AG09309 (cell line): ENCODE measurements around the gene MANBA.

Experiments
- DNase-seq: peaks from one replicate; pipeline ENCODE4 v3.0.0-alpha.2; 2010; ENCODE audit warnings: low read depth
- H3K4me3 ChIP-seq: 2 replicates; pipeline ENCODE4 v1.5.1; 2011; ENCODE audit warnings: mild to moderate bottlenecking, low read depth, low read length, moderate library complexity; ENCODE audit not compliant: control insufficient read depth
- TF ChIP-seq, protein P1 (sequence below): IDR thresholded peaks from 2 replicates; pipeline ENCODE4 v1.5.1; 2011; ENCODE audit warnings: mild to moderate bottlenecking, low read depth, low read length, inconsistent platforms; ENCODE audit not compliant: insufficient read depth, control insufficient read depth; ENCODE audit errors: missing control alignments

Gene MANBA

GRCh38 chr4:102638621-102639020 lies 122.1 kb downstream of the MANBA start:
- TF ChIP-seq, protein P1, sequence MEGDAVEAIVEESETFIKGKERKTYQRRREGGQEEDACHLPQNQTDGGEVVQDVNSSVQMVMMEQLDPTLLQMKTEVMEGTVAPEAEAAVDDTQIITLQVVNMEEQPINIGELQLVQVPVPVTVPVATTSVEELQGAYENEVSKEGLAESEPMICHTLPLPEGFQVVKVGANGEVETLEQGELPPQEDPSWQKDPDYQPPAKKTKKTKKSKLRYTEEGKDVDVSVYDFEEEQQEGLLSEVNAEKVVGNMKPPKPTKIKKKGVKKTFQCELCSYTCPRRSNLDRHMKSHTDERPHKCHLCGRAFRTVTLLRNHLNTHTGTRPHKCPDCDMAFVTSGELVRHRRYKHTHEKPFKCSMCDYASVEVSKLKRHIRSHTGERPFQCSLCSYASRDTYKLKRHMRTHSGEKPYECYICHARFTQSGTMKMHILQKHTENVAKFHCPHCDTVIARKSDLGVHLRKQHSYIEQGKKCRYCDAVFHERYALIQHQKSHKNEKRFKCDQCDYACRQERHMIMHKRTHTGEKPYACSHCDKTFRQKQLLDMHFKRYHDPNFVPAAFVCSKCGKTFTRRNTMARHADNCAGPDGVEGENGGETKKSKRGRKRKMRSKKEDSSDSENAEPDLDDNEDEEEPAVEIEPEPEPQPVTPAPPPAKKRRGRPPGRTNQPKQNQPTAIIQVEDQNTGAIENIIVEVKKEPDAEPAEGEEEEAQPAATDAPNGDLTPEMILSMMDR, result no peak
- DNase-seq, result no peak

GRCh38 chr4:102637391-102637790 lies 123.4 kb downstream of the MANBA start:
- H3K4me3 ChIP-seq, result no peak overlapping the region
- TF ChIP-seq, protein P1, result no peak

More at GRCh38 chr4:102638621-102639020, 122.1 kb downstream of the MANBA start:
- H3K4me3 ChIP-seq, result no peak overlapping the region

GRCh38 chr4:102633100-102633499 lies 127.7 kb downstream of the MANBA start:
- TF ChIP-seq, protein P1, result no peak
- no peak overlapping the region for H3K4me3 ChIP-seq
- DNase-seq, result no peak

More at GRCh38 chr4:102637391-102637790, 123.4 kb downstream of the MANBA start:
- no peak for DNase-seq

DNA sequence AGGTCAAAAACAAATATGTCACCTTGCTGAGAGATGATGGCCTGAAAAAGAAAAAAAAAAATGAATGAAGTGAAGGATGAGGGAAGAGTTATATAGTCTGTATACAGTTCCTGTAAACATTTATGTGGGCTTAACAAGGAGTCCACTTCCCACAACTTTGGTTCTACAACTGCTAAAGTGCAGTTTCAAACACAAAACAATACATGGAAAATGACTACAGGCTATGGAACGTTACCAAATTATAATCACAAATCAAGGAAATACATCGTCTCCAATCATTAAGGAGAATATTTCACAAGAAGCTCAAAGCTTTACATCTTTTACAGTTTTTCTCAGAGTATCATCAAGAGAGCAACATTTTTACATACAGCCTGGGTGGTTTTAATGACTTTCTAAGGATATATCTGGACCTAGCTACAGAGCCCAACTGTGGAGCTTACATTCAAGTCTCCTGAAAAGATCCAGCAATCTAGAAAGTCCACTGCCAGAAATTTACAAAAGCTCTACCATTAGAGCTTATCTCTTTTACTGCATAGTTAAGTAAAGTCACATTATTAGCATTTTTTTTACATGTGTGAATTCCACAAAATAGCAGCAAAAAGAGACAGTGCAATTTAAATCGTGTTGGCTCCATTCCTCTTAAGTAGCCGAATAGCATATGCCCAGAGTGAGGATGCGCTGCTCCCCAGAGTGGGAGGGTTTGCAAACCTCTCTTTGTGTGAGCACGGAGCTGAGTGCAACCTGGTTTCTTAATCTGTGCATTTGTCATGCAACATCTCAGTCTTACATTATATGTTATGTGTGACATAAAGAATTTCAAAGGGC lies 128.3 kb downstream of the MANBA start:
- TF ChIP-seq, protein P1, result no peak
- DNase-seq, result no peak
- no peak overlapping the region for H3K4me3 ChIP-seq

DNA sequence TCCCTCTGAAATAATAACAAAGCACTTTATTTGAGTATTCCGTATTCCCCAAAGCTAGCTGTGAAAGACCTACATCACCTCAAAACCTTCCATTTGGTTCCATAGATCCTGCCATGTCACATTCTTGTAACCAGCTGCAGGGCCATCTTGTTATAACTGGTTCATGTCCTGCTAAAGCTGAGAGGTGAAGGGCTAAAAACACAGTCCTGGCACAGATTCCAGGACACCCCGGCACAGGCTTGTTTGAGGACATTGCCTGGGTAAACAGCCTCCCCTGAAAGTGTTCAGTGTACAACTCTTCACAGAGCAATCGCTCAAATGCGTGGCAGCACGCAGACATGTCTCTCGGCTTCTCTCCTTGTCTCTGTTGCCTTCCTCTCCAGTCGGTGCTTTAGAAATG lies 129.2 kb downstream of the MANBA start:
- TF ChIP-seq, protein P1, result no peak
- DNase-seq, result no peak
- H3K4me3 ChIP-seq, result no peak overlapping the region

DNA sequence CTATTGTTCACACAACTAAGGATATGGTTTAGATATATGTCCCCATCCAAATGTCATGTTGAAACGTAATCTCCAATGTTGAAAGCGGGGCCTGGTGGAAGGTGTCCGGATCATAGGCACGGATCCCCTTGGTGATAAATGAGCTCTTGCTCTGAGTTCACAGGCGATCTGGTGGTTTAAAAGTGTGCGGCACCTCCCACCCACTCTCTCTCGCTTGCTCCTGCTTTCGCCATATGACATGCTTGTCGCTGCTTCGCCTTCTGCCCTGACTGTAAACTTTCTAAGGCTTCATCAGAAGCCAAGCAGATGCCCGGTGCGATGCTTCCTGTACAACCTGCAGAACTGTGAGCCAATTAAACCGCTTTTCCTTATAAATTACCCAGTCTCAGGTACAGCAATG lies 131.1 kb downstream of the MANBA start:
- TF ChIP-seq, protein P1, result no peak
- DNase-seq, result no peak

More for the DNA sequence above, 131.1 kb downstream of the MANBA start:
- no peak overlapping the region for H3K4me3 ChIP-seq
